GM21737 (cell line): ENCODE measurements around the gene AVPI1.
"Not testable (repeated sequence)": the region's sequence is repeated elsewhere in the genome, so short reads cannot be mapped to it uniquely, and the experiment has no call there.

Experiments
- ATAC-seq: cut with Tn5 transposase; IDR thresholded peaks from one replicate; pipeline ENCODE4 v1.9.1; 2021; ENCODE audit warnings: mild to moderate bottlenecking, moderate library complexity; ENCODE audit not compliant: unreplicated experiment

AVPI1 gene

GRCh38 chr10:97713339-97713825 is 26.3 kb upstream of the AVPI1 start, which contains the start of gene MARVELD1:
Gene MARVELD1, plus strand, starts transcription at chr10:97713730. Its CDS starts 147 bp downstream, at chr10:97713877.
- no peak for ATAC-seq

GRCh38 chr10:97711640-97712572 is 24.9 kb upstream of the AVPI1 start:
- no peak for ATAC-seq

- ATAC-seq = no peak
These were observed 22.2 kb upstream of the AVPI1 start for GRCh38 chr10:97708976-97709946.

- no peak for ATAC-seq
These were observed 21.1 kb upstream of the AVPI1 start for GRCh38 chr10:97708167-97708566.

GRCh38 chr10:97707134-97707861 is 20.3 kb upstream of the AVPI1 start:
- ATAC-seq = no peak

GRCh38 chr10:97705006-97705670 is 18.1 kb upstream of the AVPI1 start:
- no peak for ATAC-seq

GRCh38 chr10:97704341-97704740 is 17.3 kb upstream of the AVPI1 start:
- ATAC-seq = no peak

GRCh38 chr10:97703398-97704067 is 16.5 kb upstream of the AVPI1 start:
- no peak for ATAC-seq

GRCh38 chr10:97701438-97702069 is 14.5 kb upstream of the AVPI1 start:
- ATAC-seq = no peak

GRCh38 chr10:97698072-97698655 is 11.1 kb upstream of the AVPI1 start:
- ATAC-seq = not testable (repeated sequence)

- ATAC-seq = no peak
These were observed 3.1 kb upstream of the AVPI1 start for GRCh38 chr10:97690133-97690532.

- no peak for ATAC-seq
These were observed 2.5 kb upstream of the AVPI1 start for GRCh38 chr10:97689559-97690020.

- no peak for ATAC-seq
These were observed 1.0 kb upstream of the AVPI1 start for GRCh38 chr10:97687785-97688781.

GRCh38 chr10:97686301-97686961 is 610 bp downstream of the AVPI1 start:
- ATAC-seq = no peak

GRCh38 chr10:97685395-97685958 is 1.6 kb downstream of the AVPI1 start:
- ATAC-seq = no peak

- ATAC-seq = no peak
These were observed 2.1 kb downstream of the AVPI1 start for GRCh38 chr10:97684866-97685394.
